HepG2 (cell line): ENCODE measurements around the gene CAD. TPM values are rescaled to one million over a fixed set of nuclear protein-coding genes. Genes with fewer than 3 reads are reported as not detected.

Source experiments
- AGO1 ChIP-seq: fragments of 200-400 bp; formaldehyde crosslinking; IDR thresholded peaks from 2 replicates; pipeline ENCODE4 v1.6.1; 2017; ENCODE audit warnings: mild to moderate bottlenecking, low read depth, low read length, moderate library complexity; ENCODE audit not compliant: poor library complexity, severe bottlenecking
- ARID2 ChIP-seq: sonication (generic); formaldehyde crosslinking; IDR thresholded peaks from 2 replicates; pipeline ENCODE4 v1.8.1; 2022; ENCODE audit warnings: mild to moderate bottlenecking, missing genetic modification reagents, borderline replicate concordance
- ATF7-NPFF ChIP-seq: sonication (generic); formaldehyde crosslinking; IDR thresholded peaks from 2 replicates; pipeline ENCODE4 v1.8.1; 2023; ENCODE audit warnings: mild to moderate bottlenecking, low read depth, missing genetic modification reagents, moderate library complexity
- CBX5 ChIP-seq: sonication (generic); formaldehyde crosslinking; IDR thresholded peaks from 2 replicates; pipeline ENCODE4 v1.4.0; 2020; ENCODE audit warnings: missing genetic modification reagents, borderline replicate concordance
- CCAR2 ChIP-seq: fragments of 200-400 bp; formaldehyde crosslinking; optimal IDR thresholded peaks from 2 replicates; pipeline ENCODE3; 2018; ENCODE audit warnings: low read depth, mild to moderate bottlenecking, low read length, moderate library complexity
- ETV5 ChIP-seq: IDR thresholded peaks from 2 replicates; pipeline ENCODE4 v1.6.1; 2018; ENCODE audit warnings: missing biosample characterization, missing genetic modification reagents, inconsistent platforms, borderline replicate concordance
- FOXA1 ChIP-seq, 2 experiments: fragments of 450-650 bp in 1 of 2; sonication (generic) in 1 of 2; formaldehyde crosslinking in 1 of 2; IDR thresholded peaks; 2 replicates each; pipeline versions ENCODE4 v1.4.0 to v1.6.1; 2016 to 2020; ENCODE audit warnings: missing genetic modification reagents in 1 of 2
- GZF1 ChIP-seq: sonication (generic); formaldehyde crosslinking; IDR thresholded peaks from 2 replicates; pipeline ENCODE4 v1.5.1; 2020; ENCODE audit warnings: mild to moderate bottlenecking, missing genetic modification reagents
- MAFF ChIP-seq: IDR thresholded peaks from 2 replicates; pipeline ENCODE4 v1.6.1; 2011; ENCODE audit warnings: low read depth, low read length, improper control_type of control experiment
- NCOA2 ChIP-seq: sonication (generic); formaldehyde crosslinking; IDR thresholded peaks from 2 replicates; pipeline ENCODE4 v1.8.0; 2022; ENCODE audit warnings: inconsistent platforms
- RBM39 ChIP-seq: fragments of 200-400 bp; formaldehyde crosslinking; IDR thresholded peaks from one replicate; pipeline ENCODE4 v1.6.1; 2018; ENCODE audit warnings: antibody characterized with exemption, mild to moderate bottlenecking, low read depth, low read length; ENCODE audit not compliant: poor library complexity, severe bottlenecking
- RFX1 ChIP-seq: fragments of 450-650 bp; IDR thresholded peaks from 2 replicates; pipeline ENCODE4 v1.6.1; 2017
- SOX13 ChIP-seq, 3 experiments: fragments of 450-650 bp in 1 of 3; sonication (generic) in 1 of 3; formaldehyde crosslinking in 1 of 3; IDR thresholded peaks in 2 of 3; conservative IDR thresholded peaks in 1 of 3; 2 replicates each; pipeline versions ENCODE4 v1.5.0 to v1.6.1; 2016 to 2020; ENCODE audit warnings: antibody characterized with exemption in 1 of 3, mild to moderate bottlenecking in 1 of 3, missing compliant biosample characterization in 1 of 3, missing genetic modification reagents in 1 of 3, moderate library complexity in 1 of 3
- SP1 ChIP-seq, 2 experiments: fragments of 450-650 bp in 1 of 2; sonication (generic) in 1 of 2; formaldehyde crosslinking in 1 of 2; IDR thresholded peaks; 2 replicates each; pipeline versions ENCODE4 v1.4.0 to v1.6.1; 2016 to 2020; ENCODE audit warnings: missing genetic modification reagents in 1 of 2
- ZBTB8A ChIP-seq: sonication (generic); formaldehyde crosslinking; IDR thresholded peaks from 2 replicates; pipeline ENCODE4 v1.4.0; 2020; ENCODE audit warnings: mild to moderate bottlenecking, low read depth, missing genetic modification reagents, borderline replicate concordance
- ZNF292 ChIP-seq: sonication (generic); formaldehyde crosslinking; IDR thresholded peaks from 2 replicates; pipeline ENCODE4 v1.8.1; 2022; ENCODE audit warnings: mild to moderate bottlenecking, low read depth, missing genetic modification reagents, borderline replicate concordance
- ZNF530 ChIP-seq: sonication (generic); formaldehyde crosslinking; IDR thresholded peaks from 2 replicates; pipeline ENCODE4 v1.5.0; 2020; ENCODE audit warnings: low read depth, mild to moderate bottlenecking, missing genetic modification reagents
- ZNF567 ChIP-seq: sonication (generic); formaldehyde crosslinking; IDR thresholded peaks from 2 replicates; pipeline ENCODE4 v1.8.1; 2023; ENCODE audit warnings: mild to moderate bottlenecking, missing genetic modification reagents, borderline replicate concordance
- ZNF644 ChIP-seq: IDR thresholded peaks from 2 replicates; pipeline ENCODE4 v1.6.1; 2016; ENCODE audit warnings: low read depth
- ZNF746 ChIP-seq: sonication (generic); formaldehyde crosslinking; IDR thresholded peaks from 2 replicates; pipeline ENCODE4 v1.8.0; 2022; ENCODE audit warnings: mild to moderate bottlenecking, missing genetic modification reagents
- polyA plus RNA-seq, 8 experiments: library from polyadenylated mRNA; depleted of rRNA in 3 of 8; stranded (reverse) in 7 of 8; unstranded in 1 of 8; fragments of >200 nt; fragmentation: Illumina TruSeq in 4 of 8; extraction: Trizol in 4 of 8; gene quantifications; 2 replicates each; pipeline versions ENCODE4 v1.2.1 to v1.2.3, GENCODE V29; 2011 to 2016; ENCODE audit warnings: low read depth in 4 of 8, missing spikeins in 1 of 8, mixed read lengths in 1 of 8; ENCODE audit not compliant: insufficient read depth in 1 of 8
- total RNA-seq, 5 experiments: library from RNA; depleted of rRNA; stranded (reverse); fragments of >200 nt; fragmentation: Illumina TruSeq; extraction: Trizol; gene quantifications; 2 replicates each; pipeline ENCODE4 v1.2.3, GENCODE V29; 2016; ENCODE audit warnings: low read depth in 1 of 5
- TF ChIP-seq, protein P1 (sequence below): IDR thresholded peaks from 2 replicates; pipeline ENCODE4 v1.6.1; 2016; ENCODE audit warnings: low read depth, borderline replicate concordance
- TF ChIP-seq, protein P2 (sequence below): sonication (generic); formaldehyde crosslinking; IDR thresholded peaks from 2 replicates; pipeline ENCODE4 v1.5.0; 2020; ENCODE audit warnings: missing genetic modification reagents, mild to moderate bottlenecking, borderline replicate concordance
- TF ChIP-seq, protein P3 (sequence below): fragments of 450-650 bp; IDR thresholded peaks from 2 replicates; pipeline ENCODE4 v1.6.1; 2017; ENCODE audit warnings: mild to moderate bottlenecking
- TF ChIP-seq, protein P4 (sequence below): sonication (generic); formaldehyde crosslinking; IDR thresholded peaks from 2 replicates; pipeline ENCODE4 v1.8.1; 2023; ENCODE audit warnings: mild to moderate bottlenecking, moderate library complexity, missing genetic modification reagents

Gene CAD
- total and polyA plus RNA-seq, 2 of the 13 experiments (the other 11 are each of a cell fraction or from before 2014, with no cell fraction given): 21.7 to 37.0 TPM

DNA sequence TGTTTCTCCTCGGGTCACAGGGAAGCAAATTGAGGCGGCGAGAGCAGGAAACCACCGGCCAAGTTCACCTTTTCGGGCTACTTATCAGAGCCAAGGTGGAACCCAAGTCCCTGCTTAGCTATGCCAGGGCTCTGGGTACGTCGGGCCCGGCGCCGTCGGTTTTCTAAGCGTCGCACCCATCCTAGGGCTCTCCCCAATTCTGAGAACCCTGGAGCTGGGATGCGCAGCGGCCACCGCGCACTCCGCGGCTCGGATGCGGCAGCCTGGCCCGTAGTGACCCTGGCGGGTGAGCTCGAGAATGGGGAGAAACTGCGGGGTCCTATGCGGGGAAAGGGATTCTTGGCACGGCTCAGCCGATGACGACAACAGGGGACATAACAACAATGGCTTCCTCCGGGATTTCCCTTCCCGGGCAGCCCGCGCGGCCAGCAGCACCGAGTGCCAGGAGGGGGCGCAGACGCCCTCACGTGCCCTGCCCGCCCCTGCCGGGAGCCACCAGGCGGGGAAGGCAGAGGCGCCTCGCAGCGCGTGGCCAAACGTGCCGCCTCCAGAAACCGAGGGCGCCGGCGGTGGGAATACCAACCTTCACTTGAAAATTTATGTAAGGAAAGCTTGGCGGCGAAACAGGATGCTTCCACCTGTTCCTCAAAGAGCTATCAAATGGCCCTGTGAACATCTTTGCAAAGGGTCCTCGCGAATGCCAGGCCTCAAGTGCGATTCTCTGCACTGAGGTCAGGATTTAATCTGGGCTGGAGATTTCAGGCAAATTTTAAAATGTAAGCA is 47.8 kb downstream of the CAD start (continued):
- TF ChIP-seq SOX13 (IDR thresholded peaks at IDR 0.05) (no peak; the same call in 1 of the 2 replicates), SOX13 (CRISPR knock-in tag; conservative IDR thresholded peaks at IDR 0.05 in 1 of 2, IDR thresholded peaks at IDR 0.05 in 1 of 2) (peak in 1 of 2 experiments; percentile 61; a peak in 1 of 4 replicates), GZF1 (0 out of 2 replicates have a peak, but pooled peaks have one; percentile 35), FOXA1 (IDR thresholded peaks at IDR 0.05) (no peak), FOXA1 (CRISPR knock-in tag; IDR thresholded peaks at IDR 0.05) (no peak), RBM39 (peak; percentile 42), CCAR2 (no peak), NCOA2 (0 out of 2 replicates have a peak, but pooled peaks have one; percentile 25), ARID2 (no peak), ZNF644 (CRISPR knock-in tag) (0 out of 2 replicates have a peak, but pooled peaks have one; percentile 29), ATF7-NPFF (CRISPR knock-in tag) (no peak; the same call in 1 of the 2 replicates), CBX5 (CRISPR knock-in tag) (peak; percentile 86; the same call in 1 of the 2 replicates), ZNF530 (CRISPR knock-in tag) (no peak), SP1 (IDR thresholded peaks at IDR 0.05) (no peak), SP1 (CRISPR knock-in tag; IDR thresholded peaks at IDR 0.05) (peak; percentile 79), ZBTB8A (no peak), ZNF292 (CRISPR knock-in tag) (no peak), MAFF (no peak), ZNF746 (CRISPR knock-in tag) (peak; percentile 97), ZNF567 (no peak), RFX1 (no peak), AGO1 (peak; percentile 73), ETV5 (CRISPR knock-in tag) (peak; percentile 35; the same call in 1 of the 2 replicates)
- TF ChIP-seq, protein P1, sequence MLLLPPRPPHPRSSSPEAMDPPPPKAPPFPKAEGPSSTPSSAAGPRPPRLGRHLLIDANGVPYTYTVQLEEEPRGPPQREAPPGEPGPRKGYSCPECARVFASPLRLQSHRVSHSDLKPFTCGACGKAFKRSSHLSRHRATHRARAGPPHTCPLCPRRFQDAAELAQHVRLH (CRISPR knock-in tag): peak; percentile 58; the same call in 1 of the 2 replicates
- TF ChIP-seq, protein P2, sequence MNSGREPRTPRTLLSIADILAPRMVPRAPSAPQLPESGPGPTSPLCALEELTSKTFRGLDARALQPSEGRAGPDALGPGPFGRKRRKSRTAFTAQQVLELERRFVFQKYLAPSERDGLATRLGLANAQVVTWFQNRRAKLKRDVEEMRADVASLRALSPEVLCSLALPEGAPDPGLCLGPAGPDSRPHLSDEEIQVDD (CRISPR knock-in tag): 0 out of 2 replicates have a peak, but pooled peaks have one; percentile 46
- TF ChIP-seq, protein P3, sequence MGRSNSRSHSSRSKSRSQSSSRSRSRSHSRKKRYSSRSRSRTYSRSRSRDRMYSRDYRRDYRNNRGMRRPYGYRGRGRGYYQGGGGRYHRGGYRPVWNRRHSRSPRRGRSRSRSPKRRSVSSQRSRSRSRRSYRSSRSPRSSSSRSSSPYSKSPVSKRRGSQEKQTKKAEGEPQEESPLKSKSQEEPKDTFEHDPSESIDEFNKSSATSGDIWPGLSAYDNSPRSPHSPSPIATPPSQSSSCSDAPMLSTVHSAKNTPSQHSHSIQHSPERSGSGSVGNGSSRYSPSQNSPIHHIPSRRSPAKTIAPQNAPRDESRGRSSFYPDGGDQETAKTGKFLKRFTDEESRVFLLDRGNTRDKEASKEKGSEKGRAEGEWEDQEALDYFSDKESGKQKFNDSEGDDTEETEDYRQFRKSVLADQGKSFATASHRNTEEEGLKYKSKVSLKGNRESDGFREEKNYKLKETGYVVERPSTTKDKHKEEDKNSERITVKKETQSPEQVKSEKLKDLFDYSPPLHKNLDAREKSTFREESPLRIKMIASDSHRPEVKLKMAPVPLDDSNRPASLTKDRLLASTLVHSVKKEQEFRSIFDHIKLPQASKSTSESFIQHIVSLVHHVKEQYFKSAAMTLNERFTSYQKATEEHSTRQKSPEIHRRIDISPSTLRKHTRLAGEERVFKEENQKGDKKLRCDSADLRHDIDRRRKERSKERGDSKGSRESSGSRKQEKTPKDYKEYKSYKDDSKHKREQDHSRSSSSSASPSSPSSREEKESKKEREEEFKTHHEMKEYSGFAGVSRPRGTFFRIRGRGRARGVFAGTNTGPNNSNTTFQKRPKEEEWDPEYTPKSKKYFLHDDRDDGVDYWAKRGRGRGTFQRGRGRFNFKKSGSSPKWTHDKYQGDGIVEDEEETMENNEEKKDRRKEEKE: no peak
- TF ChIP-seq, protein P4, sequence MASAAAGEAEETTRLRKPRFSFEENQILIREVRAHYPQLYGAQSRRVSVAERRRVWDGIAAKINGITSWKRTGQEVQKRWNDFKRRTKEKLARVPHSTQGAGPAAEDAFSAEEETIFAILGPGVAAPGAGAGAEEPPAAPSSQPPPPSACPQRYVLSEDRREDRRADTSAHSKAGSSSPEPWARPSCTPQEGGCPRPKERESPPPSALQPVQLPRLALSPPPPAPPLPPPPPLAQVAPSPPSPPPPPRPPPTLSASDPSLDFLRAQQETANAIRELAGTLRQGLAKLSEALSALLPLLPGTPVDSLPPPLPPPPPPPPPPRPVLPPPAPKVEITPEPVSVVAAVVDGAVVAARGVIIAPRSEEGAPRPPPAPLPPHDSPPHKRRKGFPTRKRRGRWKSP (CRISPR knock-in tag): peak; percentile 49; the same call in 1 of the 2 replicates
